ENCODE results near the gene SEMA5A. TPM values are rescaled to one million over a fixed set of nuclear protein-coding genes. Genes with fewer than 3 reads are reported as not detected.

The SEMA5A gene
- total RNA-seq, 1 experiment from 2014 or later = 9.3 TPM

- TF ChIP-seq ATF6 (CRISPR knock-in tag; IDR thresholded peaks at IDR 0.05) = no peak
- no peak for TF ChIP-seq MYBL2 (CRISPR knock-in tag; IDR thresholded peaks at IDR 0.05)
- TF ChIP-seq MAX (CRISPR knock-in tag; IDR thresholded peaks at IDR 0.05) = no peak
- TF ChIP-seq CREB1 (CRISPR knock-in tag; IDR thresholded peaks at IDR 0.05) = no peak
- TF ChIP-seq ZNF416 (CRISPR knock-in tag; IDR thresholded peaks at IDR 0.05) = no peak
- TF ChIP-seq JAZF1 (CRISPR knock-in tag; IDR thresholded peaks at IDR 0.05) = no peak
- no peak for TF ChIP-seq IRF2 (CRISPR knock-in tag; IDR thresholded peaks at IDR 0.05; ENCODE audit: borderline replicate concordance, low read depth)
- no peak for TF ChIP-seq ZSCAN18 (CRISPR knock-in tag; IDR thresholded peaks at IDR 0.05)
- TF ChIP-seq ETV6 (CRISPR knock-in tag; IDR thresholded peaks at IDR 0.05) = no peak
- TF ChIP-seq ZNF138 (CRISPR knock-in tag; conservative IDR thresholded peaks at IDR 0.05) = no peak
- TF ChIP-seq AFF4 (CRISPR knock-in tag; IDR thresholded peaks at IDR 0.05; ENCODE audit: borderline replicate concordance) = no peak
- TF ChIP-seq CTCF (IDR thresholded peaks at IDR 0.05) = no peak
- no peak for TF ChIP-seq ZNF232 (CRISPR knock-in tag; IDR thresholded peaks at IDR 0.05)
- TF ChIP-seq TEAD4 (CRISPR knock-in tag; IDR thresholded peaks at IDR 0.05) = no peak
- no peak for TF ChIP-seq ZNF671 (CRISPR knock-in tag; IDR thresholded peaks at IDR 0.05)
- H3K9me3 Mint-ChIP-seq = peaks cover 18% of the 10 kb centered on the region
- H3K4me1 Mint-ChIP-seq = peaks cover 6% of the 10 kb centered on the region; the same call in 1 of the 2 replicates
- ChIA-PET CTCF (no interaction called here), POLR2A (no interaction called here)
- H3K36me3 Mint-ChIP-seq = peaks cover 3% of the 10 kb centered on the region
- no peak overlapping the region for H3K4me3 Mint-ChIP-seq
- H3K27me3 Mint-ChIP-seq (ENCODE audit: low read depth) = no peaks in the 10 kb centered on the region
- DNase-seq (ENCODE audit: low spot score) = no peak
- ATAC-seq = no peak
- no peak overlapping the region for H3K27ac Mint-ChIP-seq
Measured at GRCh38 chr5:9335269-9335668, 210.6 kb downstream of the SEMA5A start.

- ATAC-seq (no peak), DNase-seq (ENCODE audit: low spot score) (no peak)
- Mint-ChIP-seq H3K4me1 (peaks cover 3% of the 10 kb centered on the region; the same call in 1 of the 2 replicates), H3K27me3 (ENCODE audit: low read depth) (no peaks in the 10 kb centered on the region), H3K4me3 (no peak overlapping the region), H3K27ac (no peak overlapping the region), H3K36me3 (no peaks in the 10 kb centered on the region), H3K9me3 (no peaks in the 10 kb centered on the region)
- TF ChIP-seq NR3C1 (CRISPR knock-in tag; conservative IDR thresholded peaks at IDR 0.05; ENCODE audit: low read depth) (no peak), EMX1 (CRISPR knock-in tag; IDR thresholded peaks at IDR 0.05) (no peak), IRF2 (CRISPR knock-in tag; IDR thresholded peaks at IDR 0.05; ENCODE audit: borderline replicate concordance, low read depth) (no peak), ERG (CRISPR knock-in tag; IDR thresholded peaks at IDR 0.05) (no peak), SOX15 (CRISPR knock-in tag; IDR thresholded peaks at IDR 0.05) (no peak)
- ChIA-PET POLR2A (no interaction called here), CTCF (no interaction called here)
Measured at GRCh38 chr5:9332026-9332425, 213.8 kb downstream of the SEMA5A start.

Data from WTC11 (cell line).